ENCODE measurements around the gene TANK. TPM values are rescaled to one million over a fixed set of nuclear protein-coding genes. Genes with fewer than 3 reads are reported as not detected.

Gene TANK
- total and polyA plus RNA-seq, 8 donors: 53.7 to 80.3 (median 70.2) TPM

DNA sequence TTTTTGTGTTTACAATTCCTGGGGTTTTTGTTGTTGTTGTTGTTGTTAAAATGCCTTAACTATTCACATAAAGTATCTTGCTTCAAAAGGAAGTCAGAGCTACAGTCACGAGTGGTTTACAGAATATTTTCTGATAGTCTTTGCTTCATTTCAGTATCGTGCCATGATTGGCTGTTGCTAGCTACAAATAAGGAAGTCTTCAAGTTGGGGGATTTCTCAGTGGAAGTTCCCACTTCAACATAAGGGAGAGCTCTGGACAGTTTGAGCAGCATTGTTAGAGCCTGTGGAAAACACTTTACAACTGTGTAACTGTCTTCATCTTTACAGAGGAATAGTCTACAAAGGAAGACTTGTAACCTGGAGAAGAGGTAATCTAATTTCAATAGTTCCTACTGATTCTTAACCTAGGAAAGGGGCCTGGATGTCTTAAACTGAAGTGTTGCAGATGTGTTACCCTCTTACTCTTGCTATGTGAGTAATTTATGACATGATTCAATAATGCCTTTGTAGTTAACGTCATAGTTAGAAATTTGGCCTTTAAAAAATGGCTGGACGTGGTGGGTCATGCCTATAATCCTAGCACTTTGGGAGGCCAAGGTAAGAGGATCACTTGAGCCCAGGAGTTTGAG, 23.4 kb upstream of the TANK start:
- intact Hi-C loops (cut with DNase I): no loop called here
- no peak for TF ChIP-seq CTCF (IDR thresholded peaks at IDR 0.05)
- ATAC-seq (peak; percentile 73), DNase-seq (peak in 1 of 4 donors; percentile 32)
- H3K9me3 ChIP-seq: no peaks in the 10 kb centered on the region
- no peaks in the 10 kb centered on the region for H3K27me3 ChIP-seq
- H3K4me3 ChIP-seq: peak overlapping the region; percentile 2 to 46
- peaks cover 25 to 69% of the 10 kb centered on the region in 2 donors for H3K4me1 ChIP-seq
- H3K27ac ChIP-seq: peak overlapping the region; percentile 72 to 88
- no peaks in the 10 kb centered on the region for H3K36me3 ChIP-seq

- Histone ChIP-seq H3K27me3 (no peaks in the 10 kb centered on the region), H3K36me3 (no peaks in the 10 kb centered on the region), H3K4me3 (peak overlapping the region in 1 of 2 donors; percentile 46), H3K4me1 (peaks cover 25 to 72% of the 10 kb centered on the region in 2 donors), H3K27ac (peak overlapping the region in 1 of 2 donors; percentile 88), H3K9me3 (no peaks in the 10 kb centered on the region)
- TF ChIP-seq CTCF (IDR thresholded peaks at IDR 0.05): no peak
- DNase-seq: no peak
- intact Hi-C loops (cut with DNase I): no loop called here
- ATAC-seq: peak; percentile 19
Measured at GRCh38 chr2:161138429-161138828, 21.8 kb upstream of the TANK start.

DNA sequence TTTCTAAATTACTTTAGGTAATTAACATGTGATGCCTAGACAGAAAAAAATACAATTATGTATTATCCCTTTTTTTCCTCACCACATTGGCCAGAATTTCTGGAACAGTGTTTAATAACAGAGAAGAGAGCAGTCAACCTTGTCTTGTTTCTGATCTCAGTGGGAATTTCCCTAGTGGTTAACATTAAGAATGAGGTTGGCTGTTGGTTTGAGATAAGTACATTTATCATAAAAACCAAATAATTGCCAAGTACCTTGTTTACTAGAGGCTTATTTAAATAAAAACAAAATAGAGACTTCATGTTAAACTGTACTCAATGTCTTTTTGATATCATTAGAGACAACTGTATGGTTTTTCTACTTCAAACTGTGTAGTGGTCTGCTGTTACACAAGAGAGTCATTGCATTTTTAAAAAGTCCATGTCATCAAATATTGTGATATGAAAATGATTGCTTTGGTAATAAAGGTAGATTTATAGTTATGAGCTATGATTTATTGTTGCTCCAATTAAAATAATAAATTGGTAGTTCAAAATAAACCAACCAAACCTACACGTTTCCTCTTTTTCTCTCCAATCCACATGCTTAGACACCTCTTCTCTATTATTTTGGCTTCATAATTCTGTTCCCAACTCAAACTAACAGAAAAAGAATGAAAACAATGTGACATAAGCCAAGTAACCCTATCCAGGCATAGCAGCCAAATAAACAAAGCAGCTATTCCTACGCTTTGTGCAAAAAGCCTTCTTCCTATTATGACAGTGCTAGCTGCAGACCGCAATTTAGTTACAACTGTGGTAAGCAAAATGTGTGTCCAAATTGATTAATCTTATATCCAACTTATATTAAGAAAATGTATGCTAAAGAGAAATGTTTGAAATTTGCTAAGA, 20.9 kb upstream of the TANK start:
- intact Hi-C loops (cut with DNase I): no loop called here
- no peak for TF ChIP-seq CTCF (IDR thresholded peaks at IDR 0.05)
- peaks cover 25 to 72% of the 10 kb centered on the region in 2 donors for H3K4me1 ChIP-seq
- peak overlapping the region in 1 of 2 donors; percentile 46 for H3K4me3 ChIP-seq
- H3K36me3 ChIP-seq: no peaks in the 10 kb centered on the region
- no peaks in the 10 kb centered on the region for H3K27me3 ChIP-seq
- ATAC-seq: peak; percentile 9
- peak overlapping the region in 1 of 2 donors; percentile 88 for H3K27ac ChIP-seq
- no peak for DNase-seq
- H3K9me3 ChIP-seq: peaks cover 0 to 4% of the 10 kb centered on the region in 2 donors

GRCh38 chr2:161141033-161141432, 19.2 kb upstream of the TANK start:
- ATAC-seq: no peak
- Histone ChIP-seq H3K36me3 (no peaks in the 10 kb centered on the region), H3K27me3 (no peaks in the 10 kb centered on the region), H3K27ac (no peak overlapping the region), H3K4me1 (peaks cover 10 to 56% of the 10 kb centered on the region in 2 donors), H3K4me3 (no peak overlapping the region), H3K9me3 (peaks cover 0 to 4% of the 10 kb centered on the region in 2 donors)
- DNase-seq: no peak
- intact Hi-C loops (cut with DNase I): no loop called here
- TF ChIP-seq CTCF (IDR thresholded peaks at IDR 0.05): no peak

DNA sequence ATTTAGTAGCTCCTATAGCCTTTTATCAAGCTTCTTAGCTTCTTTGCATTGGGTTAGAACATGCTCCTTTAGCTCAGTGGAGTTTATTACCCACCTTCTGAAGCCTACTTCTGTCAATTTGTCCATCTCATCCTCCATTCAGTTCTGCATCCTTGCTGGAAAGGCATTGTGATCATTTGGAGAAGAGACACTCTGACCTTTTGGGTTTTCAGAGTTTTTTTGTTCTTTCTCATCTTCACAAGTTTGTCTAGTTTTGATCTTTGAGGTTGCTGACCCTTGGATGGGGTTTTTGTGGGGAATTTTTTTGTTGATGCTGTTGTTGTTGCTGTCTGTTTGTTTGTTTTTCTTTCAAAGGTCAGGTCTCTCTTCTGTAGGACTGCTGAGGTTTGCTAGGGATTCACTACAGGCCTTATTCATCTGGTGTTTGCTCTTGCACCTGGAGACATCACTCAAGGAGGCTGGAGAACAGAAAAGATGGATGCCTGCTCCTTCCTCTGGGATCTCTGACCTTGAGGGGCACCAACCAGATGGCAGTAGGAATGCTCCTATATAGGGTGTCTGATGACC, 13.9 kb upstream of the TANK start:
- DNase-seq (no peak), ATAC-seq (no peak)
- no peaks in the 10 kb centered on the region for H3K36me3 ChIP-seq
- no peak overlapping the region for H3K4me3 ChIP-seq
- no peak for TF ChIP-seq CTCF (IDR thresholded peaks at IDR 0.05)
- peaks cover 0 to 6% of the 10 kb centered on the region in 2 donors for H3K4me1 ChIP-seq
- H3K27ac ChIP-seq: no peak overlapping the region
- peaks cover 0 to 33% of the 10 kb centered on the region in 2 donors for H3K9me3 ChIP-seq
- H3K27me3 ChIP-seq: no peaks in the 10 kb centered on the region
- intact Hi-C loops (cut with DNase I): no loop called here

Data from left lung (tissue), 10 donors.